AG09319 (cell line): ENCODE results near the gene INTS11.
A peak's percentile ranks its signal among the peaks of the same experiment; 100 is the strongest.
"Not testable (repeated sequence)": the region's sequence is repeated elsewhere in the genome, so short reads cannot be mapped to it uniquely, and the experiment has no call there.

Experiments used
- DNase-seq: peaks from one replicate; pipeline ENCODE4 v3.0.0-alpha.2; 2010; ENCODE audit warnings: low read depth; ENCODE audit errors: extremely low read depth
- CTCF ChIP-seq: IDR thresholded peaks from 2 replicates; pipeline ENCODE4 v1.5.1; 2011; ENCODE audit warnings: low read depth, mild to moderate bottlenecking, inconsistent platforms, low read length, moderate library complexity

INTS11 gene

GRCh38 chr1:1324524-1325287, at the start of gene INTS11, which contains the start of gene CPTP:
Gene INTS11, minus strand, starts transcription at chr1:1324660. Its CDS starts 52 bp downstream, at chr1:1324608.
Gene CPTP, plus strand, starts transcription at chr1:1324802. Its CDS starts 2,109 bp downstream, at chr1:1326911.
- no peak for TF ChIP-seq CTCF
- DNase-seq: peak; percentile 78

- TF ChIP-seq CTCF: no peak
- DNase-seq: no peak
Measured at GRCh38 chr1:1373815-1374588, 49.5 kb upstream of the INTS11 start.

- DNase-seq: no peak
- TF ChIP-seq CTCF: no peak
Measured at GRCh38 chr1:1373051-1373814, 48.8 kb upstream of the INTS11 start.

GRCh38 chr1:1371746-1372711, 47.6 kb upstream of the INTS11 start:
- no peak for DNase-seq
- TF ChIP-seq CTCF: peak; percentile 93

GRCh38 chr1:1371364-1371745, 46.9 kb upstream of the INTS11 start:
- no peak for DNase-seq
- TF ChIP-seq CTCF: no peak

- no peak for DNase-seq
- TF ChIP-seq CTCF: no peak
Measured at GRCh38 chr1:1370771-1371300, 46.4 kb upstream of the INTS11 start.

- not testable (repeated sequence) for DNase-seq
Measured at GRCh38 chr1:1370094-1370493, 45.6 kb upstream of the INTS11 start.
